ENCODE results near the gene CCDC57. TPM values are rescaled to one million over a fixed set of nuclear protein-coding genes. Genes with fewer than 3 reads are reported as not detected.

The CCDC57 gene
- total and polyA plus RNA-seq, 2 experiments from 2014 or later: 46.2 to 53.5 TPM

GRCh38 chr17:82155606-82156005 lies 57.0 kb downstream of the CCDC57 start:
- H3K4me1 ChIP-seq (ENCODE audit: low read depth): no peaks in the 10 kb centered on the region
- H3K36me3 ChIP-seq: peaks cover 6% of the 10 kb centered on the region
- TF ChIP-seq CTCF (IDR thresholded peaks at IDR 0.05; ENCODE audit: low read depth, low read length): no peak
- H3K27me3 ChIP-seq: peaks cover 2% of the 10 kb centered on the region
- no peak for DNase-seq (ENCODE audit: low read depth in 1 of 2, low spot score in 1 of 2)
- no peaks in the 10 kb centered on the region for H3K9me3 ChIP-seq (ENCODE audit: low read depth)
- H3K27ac ChIP-seq: no peak overlapping the region
- no peak overlapping the region for H3K4me3 ChIP-seq

GRCh38 chr17:82154881-82155331 lies 57.7 kb downstream of the CCDC57 start:
- no peak overlapping the region for H3K4me3 ChIP-seq
- H3K4me1 ChIP-seq (ENCODE audit: low read depth): no peaks in the 10 kb centered on the region
- peaks cover 6% of the 10 kb centered on the region for H3K36me3 ChIP-seq
- H3K9me3 ChIP-seq (ENCODE audit: low read depth): no peaks in the 10 kb centered on the region
- peaks cover 7% of the 10 kb centered on the region for H3K27me3 ChIP-seq
- no peak for TF ChIP-seq CTCF (IDR thresholded peaks at IDR 0.05; ENCODE audit: low read depth, low read length)
- no peak for DNase-seq (ENCODE audit: low read depth in 1 of 2, low spot score in 1 of 2)
- H3K27ac ChIP-seq: no peak overlapping the region

GRCh38 chr17:82153745-82154375 lies 58.8 kb downstream of the CCDC57 start:
- peak; percentile 80 to 83 for DNase-seq (ENCODE audit: low read depth in 1 of 2, low spot score in 1 of 2)
- peak; percentile 88 for TF ChIP-seq CTCF (IDR thresholded peaks at IDR 0.05; ENCODE audit: low read depth, low read length)
- no peaks in the 10 kb centered on the region for H3K4me1 ChIP-seq (ENCODE audit: low read depth)
- H3K4me3 ChIP-seq: no peak overlapping the region
- H3K27ac ChIP-seq: no peak overlapping the region
- no peaks in the 10 kb centered on the region for H3K9me3 ChIP-seq (ENCODE audit: low read depth)
- H3K27me3 ChIP-seq: peaks cover 7% of the 10 kb centered on the region
- peaks cover 3% of the 10 kb centered on the region for H3K36me3 ChIP-seq

- no peak overlapping the region for H3K4me3 ChIP-seq
- peaks cover 3% of the 10 kb centered on the region for H3K36me3 ChIP-seq
- H3K27me3 ChIP-seq: peaks cover 7% of the 10 kb centered on the region
- H3K27ac ChIP-seq: no peak overlapping the region
- H3K4me1 ChIP-seq (ENCODE audit: low read depth): no peaks in the 10 kb centered on the region
- H3K9me3 ChIP-seq (ENCODE audit: low read depth): no peaks in the 10 kb centered on the region
- TF ChIP-seq CTCF (IDR thresholded peaks at IDR 0.05; ENCODE audit: low read depth, low read length): no peak
- no peak for DNase-seq (ENCODE audit: low read depth in 1 of 2, low spot score in 1 of 2)
These were observed 59.3 kb downstream of the CCDC57 start for GRCh38 chr17:82153295-82153691.

GRCh38 chr17:82152556-82153294 lies 59.9 kb downstream of the CCDC57 start:
- no peak for DNase-seq (ENCODE audit: low read depth in 1 of 2, low spot score in 1 of 2)
- Histone ChIP-seq H3K27me3 (peaks cover 7% of the 10 kb centered on the region), H3K9me3 (ENCODE audit: low read depth) (no peaks in the 10 kb centered on the region), H3K36me3 (peaks cover 3% of the 10 kb centered on the region), H3K27ac (no peak overlapping the region), H3K4me1 (ENCODE audit: low read depth) (no peaks in the 10 kb centered on the region), H3K4me3 (no peak overlapping the region)
- TF ChIP-seq CTCF (IDR thresholded peaks at IDR 0.05; ENCODE audit: low read depth, low read length): no peak
